ENCODE results near the gene SMDT1. TPM values are rescaled to one million over a fixed set of nuclear protein-coding genes. Genes with fewer than 3 reads are reported as not detected.

Gene SMDT1
- total and polyA plus RNA-seq, 10 donors, result 13.6 to 171 (median 77.3) TPM

DNA sequence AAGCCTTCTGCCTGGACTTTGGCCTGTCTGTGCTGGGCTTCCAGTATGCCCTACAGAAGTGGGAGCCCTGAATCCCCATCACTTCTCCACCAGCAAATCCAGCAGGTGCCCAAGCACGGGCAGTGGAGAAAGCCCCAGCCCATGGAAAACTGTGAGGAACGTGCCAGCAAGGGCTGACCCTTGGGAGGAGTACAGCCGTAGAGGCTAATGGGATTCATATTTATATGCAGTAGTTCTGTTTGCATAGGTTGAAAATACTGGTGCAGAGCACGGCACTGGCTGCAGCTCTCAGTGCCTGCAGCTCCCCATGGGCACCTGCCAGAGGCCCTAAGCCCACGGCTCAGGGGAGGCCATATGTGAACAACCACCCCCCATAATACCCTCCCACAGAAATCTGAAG lies 19.0 kb upstream of the SMDT1 start:
- H3K27ac ChIP-seq, result no peak overlapping the region
- H3K9me3 ChIP-seq, result peaks cover 0 to 24% (median 16%) of the 10 kb centered on the region in 8 donors
- peaks cover 5 to 77% (median 50%) of the 10 kb centered on the region in 6 donors for H3K36me3 ChIP-seq
- peak; percentile 47 for DNase-seq
- no peak overlapping the region for H3K4me3 ChIP-seq
- no peaks in the 10 kb centered on the region for H3K27me3 ChIP-seq (replicated peaks in 1 of 7)
- WGBS, 5 donors, result 94 to 98% (median 94%) methylated on average over 5 of the region's 5 CpGs
- H3K4me1 ChIP-seq, result no peaks in the 10 kb centered on the region
- TF ChIP-seq POLR2AphosphoS5 (IDR thresholded peaks at IDR 0.05) (no peak), POLR2A (IDR thresholded peaks at IDR 0.05) (no peak)
- TF ChIP-seq, protein P1, sequence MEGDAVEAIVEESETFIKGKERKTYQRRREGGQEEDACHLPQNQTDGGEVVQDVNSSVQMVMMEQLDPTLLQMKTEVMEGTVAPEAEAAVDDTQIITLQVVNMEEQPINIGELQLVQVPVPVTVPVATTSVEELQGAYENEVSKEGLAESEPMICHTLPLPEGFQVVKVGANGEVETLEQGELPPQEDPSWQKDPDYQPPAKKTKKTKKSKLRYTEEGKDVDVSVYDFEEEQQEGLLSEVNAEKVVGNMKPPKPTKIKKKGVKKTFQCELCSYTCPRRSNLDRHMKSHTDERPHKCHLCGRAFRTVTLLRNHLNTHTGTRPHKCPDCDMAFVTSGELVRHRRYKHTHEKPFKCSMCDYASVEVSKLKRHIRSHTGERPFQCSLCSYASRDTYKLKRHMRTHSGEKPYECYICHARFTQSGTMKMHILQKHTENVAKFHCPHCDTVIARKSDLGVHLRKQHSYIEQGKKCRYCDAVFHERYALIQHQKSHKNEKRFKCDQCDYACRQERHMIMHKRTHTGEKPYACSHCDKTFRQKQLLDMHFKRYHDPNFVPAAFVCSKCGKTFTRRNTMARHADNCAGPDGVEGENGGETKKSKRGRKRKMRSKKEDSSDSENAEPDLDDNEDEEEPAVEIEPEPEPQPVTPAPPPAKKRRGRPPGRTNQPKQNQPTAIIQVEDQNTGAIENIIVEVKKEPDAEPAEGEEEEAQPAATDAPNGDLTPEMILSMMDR (IDR thresholded peaks at IDR 0.05 in 8 of 11, conservative IDR thresholded peaks at IDR 0.05 in 3 of 11), result no peak
- intact Hi-C loops (cut with DNase I; ENCODE audit: low total_unique reads), result no loop called here

DNA sequence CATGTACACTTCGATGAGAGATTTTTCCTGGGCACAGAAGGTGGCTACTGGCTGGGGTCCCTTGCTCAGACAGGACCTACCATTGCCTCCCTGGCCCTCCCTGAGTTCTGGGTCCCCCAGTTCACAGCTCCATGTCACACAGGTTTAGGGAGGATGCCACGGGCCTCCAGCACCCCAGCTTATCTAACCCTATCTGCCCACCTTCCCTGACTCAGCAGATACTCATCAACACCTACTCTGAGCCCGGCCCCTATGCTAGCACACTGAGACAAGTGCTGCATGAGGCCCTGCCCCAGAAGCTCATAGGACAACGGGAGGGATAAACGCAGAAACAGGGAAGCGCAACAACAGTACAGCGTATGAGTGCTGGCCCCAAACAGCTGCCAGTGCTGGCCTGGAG lies 18.5 kb upstream of the SMDT1 start:
- Histone ChIP-seq H3K36me3 (peaks cover 5 to 82% (median 55%) of the 10 kb centered on the region in 6 donors), H3K4me3 (no peak overlapping the region), H3K9me3 (peaks cover 0 to 24% (median 15%) of the 10 kb centered on the region in 8 donors), H3K27me3 (replicated peaks in 1 of 7) (no peaks in the 10 kb centered on the region), H3K4me1 (no peaks in the 10 kb centered on the region), H3K27ac (no peak overlapping the region)
- intact Hi-C loops (cut with DNase I; ENCODE audit: low total_unique reads), result no loop called here
- peak; percentile 38 for DNase-seq
- WGBS, 5 donors, result 91 to 97% (median 93%) methylated on average over 7 of the region's 7 CpGs
- TF ChIP-seq, protein P1 (IDR thresholded peaks at IDR 0.05 in 8 of 11, conservative IDR thresholded peaks at IDR 0.05 in 3 of 11), result no peak
- TF ChIP-seq POLR2AphosphoS5 (IDR thresholded peaks at IDR 0.05), result no peak
- no peak for TF ChIP-seq POLR2A (IDR thresholded peaks at IDR 0.05)

DNA sequence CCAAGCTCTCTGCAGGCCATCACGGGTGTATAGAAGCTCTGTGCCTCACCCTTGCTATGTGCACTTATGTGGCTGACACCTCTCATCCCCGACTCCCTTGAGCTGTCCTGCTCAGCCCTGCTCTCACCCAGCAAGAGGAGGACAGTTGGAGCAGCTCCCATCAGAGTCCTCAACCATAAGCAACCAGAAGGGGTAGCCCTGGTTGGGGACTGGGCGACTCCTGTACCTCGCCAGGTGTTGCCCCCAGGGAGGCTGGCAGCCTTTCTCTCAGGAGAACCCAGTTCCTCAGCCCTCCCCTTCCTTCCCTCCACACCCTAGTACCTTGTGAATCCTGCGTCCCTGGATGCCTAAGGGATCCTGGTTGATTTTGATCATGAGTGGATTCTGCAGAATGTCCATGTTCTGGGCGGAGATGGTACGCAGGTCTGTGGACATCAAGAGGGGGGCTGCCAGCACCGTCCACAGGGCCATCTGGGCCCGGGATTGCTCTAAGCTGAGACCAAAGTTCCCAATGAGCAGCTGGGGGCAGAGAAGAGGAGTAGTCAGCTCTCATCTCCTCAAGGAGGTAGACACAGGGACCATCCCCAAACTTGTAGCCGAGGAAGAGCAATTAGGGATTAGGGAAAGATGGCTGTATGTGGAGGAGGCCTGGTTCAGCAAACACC lies 16.9 kb upstream of the SMDT1 start:
- Histone ChIP-seq H3K36me3 (peaks cover 5 to 98% (median 70%) of the 10 kb centered on the region in 6 donors), H3K4me1 (no peaks in the 10 kb centered on the region), H3K9me3 (peaks cover 0 to 9% (median 0%) of the 10 kb centered on the region in 8 donors), H3K4me3 (no peak overlapping the region), H3K27me3 (replicated peaks in 1 of 7) (no peaks in the 10 kb centered on the region), H3K27ac (no peak overlapping the region)
- WGBS, 5 donors, result 93 to 96% (median 96%) methylated on average over 10 of the region's 10 CpGs
- peak; percentile 36 for DNase-seq
- intact Hi-C loops (cut with DNase I; ENCODE audit: low total_unique reads), result no loop called here
- no peak for TF ChIP-seq POLR2A (IDR thresholded peaks at IDR 0.05)

DNA sequence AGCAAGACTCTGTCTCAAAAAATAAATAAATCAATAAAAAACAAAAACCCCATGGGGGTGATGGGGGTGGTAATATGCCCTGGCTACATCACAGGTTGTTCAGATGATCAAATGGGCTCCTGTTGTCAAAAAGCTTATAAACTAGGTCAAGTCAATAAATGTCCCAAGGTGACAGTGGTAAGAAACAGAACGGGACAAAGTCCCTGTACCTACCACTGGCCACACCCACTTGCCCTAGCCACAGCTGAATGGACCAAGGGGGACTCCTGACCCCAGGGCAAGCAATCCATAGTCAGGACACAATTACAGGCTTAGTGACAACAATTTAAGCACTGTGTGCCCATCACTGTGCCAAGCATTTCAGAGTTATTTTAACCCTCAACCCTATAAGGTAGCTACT lies 14.9 kb upstream of the SMDT1 start:
- H3K36me3 ChIP-seq, result peaks cover 5 to 90% (median 67%) of the 10 kb centered on the region in 6 donors
- peaks cover under 1 to 17% (median 6%) of the 10 kb centered on the region in 6 donors for H3K4me1 ChIP-seq
- no peak overlapping the region for H3K4me3 ChIP-seq
- H3K27me3 ChIP-seq (replicated peaks in 1 of 7), result no peaks in the 10 kb centered on the region
- TF ChIP-seq POLR2A (IDR thresholded peaks at IDR 0.05), result no peak
- TF ChIP-seq, protein P1 (IDR thresholded peaks at IDR 0.05 in 8 of 11, conservative IDR thresholded peaks at IDR 0.05 in 3 of 11), result no peak
- no peak for TF ChIP-seq POLR2AphosphoS5 (IDR thresholded peaks at IDR 0.05)
- intact Hi-C loops (cut with DNase I; ENCODE audit: low total_unique reads), result no loop called here
- DNase-seq, result no peak
- no peak overlapping the region for H3K27ac ChIP-seq
- no peaks in the 10 kb centered on the region for H3K9me3 ChIP-seq
- WGBS, 5 donors, result 89 to 100% (median 91%) methylated on average over 1 of the region's 1 CpG
